Right atrium auricular region (tissue), 2 donors: ENCODE measurements around the gene PCSK2. TPM values are rescaled to one million over a fixed set of nuclear protein-coding genes. Genes with fewer than 3 reads are reported as not detected.

ENCODE experiments used
- DNase-seq: peaks from one replicate; pipeline ENCODE4 v3.0.0-alpha.2; 2019; ENCODE audit warnings: low spot score
- H3K27ac ChIP-seq, 2 donors: fragments of 200-600 bp; sonication (generic); 1 replicate in 1 of 2; 2 replicates in 1 of 2; pipeline ENCODE4 v1.5.1; 2016 to 2019
- H3K27me3 ChIP-seq, 2 donors: fragments of 200-600 bp; sonication (generic); one replicate each; pipeline versions ENCODE4 v1.5.1 to v1.6.0; 2017 to 2019
- H3K36me3 ChIP-seq: fragments of 200-600 bp; sonication (generic); one replicate; pipeline ENCODE4 v1.5.1; 2016
- H3K4me1 ChIP-seq, 2 donors: fragments of 200-600 bp; sonication (generic); one replicate each; pipeline versions ENCODE4 v1.5.1 to v1.6.0; 2017 to 2019
- H3K4me3 ChIP-seq, 2 donors: fragments of 200-600 bp; sonication (generic); 1 replicate in 1 of 2; 2 replicates in 1 of 2; pipeline ENCODE4 v1.5.1; 2017 to 2019; ENCODE audit warnings: mild to moderate bottlenecking in 1 of 2, moderate library complexity in 1 of 2
- H3K9me3 ChIP-seq, 2 donors: fragments of 200-600 bp; sonication (generic); one replicate each; pipeline ENCODE4 v1.5.1; 2019
- total RNA-seq, 2 donors: library from RNA; depleted of rRNA; stranded (reverse); fragments of >200 nt; gene quantifications; one replicate each; pipeline ENCODE4 v1.1.0, GENCODE V29; 2016
- TF ChIP-seq, protein P1 (sequence below), 2 donors: fragments of 200-600 bp; sonication (generic); IDR thresholded peaks; one replicate each; pipeline ENCODE4 v1.5.1; 2019; ENCODE audit warnings: antibody characterized with exemption in 2 of 2

PCSK2 gene, protein sequence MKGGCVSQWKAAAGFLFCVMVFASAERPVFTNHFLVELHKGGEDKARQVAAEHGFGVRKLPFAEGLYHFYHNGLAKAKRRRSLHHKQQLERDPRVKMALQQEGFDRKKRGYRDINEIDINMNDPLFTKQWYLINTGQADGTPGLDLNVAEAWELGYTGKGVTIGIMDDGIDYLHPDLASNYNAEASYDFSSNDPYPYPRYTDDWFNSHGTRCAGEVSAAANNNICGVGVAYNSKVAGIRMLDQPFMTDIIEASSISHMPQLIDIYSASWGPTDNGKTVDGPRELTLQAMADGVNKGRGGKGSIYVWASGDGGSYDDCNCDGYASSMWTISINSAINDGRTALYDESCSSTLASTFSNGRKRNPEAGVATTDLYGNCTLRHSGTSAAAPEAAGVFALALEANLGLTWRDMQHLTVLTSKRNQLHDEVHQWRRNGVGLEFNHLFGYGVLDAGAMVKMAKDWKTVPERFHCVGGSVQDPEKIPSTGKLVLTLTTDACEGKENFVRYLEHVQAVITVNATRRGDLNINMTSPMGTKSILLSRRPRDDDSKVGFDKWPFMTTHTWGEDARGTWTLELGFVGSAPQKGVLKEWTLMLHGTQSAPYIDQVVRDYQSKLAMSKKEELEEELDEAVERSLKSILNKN
- 1 to 10 TPM; 1.6 to 2.6 TPM for total RNA-seq

- Histone ChIP-seq H3K27ac (no peak within 1 kb of the TSS), H3K27me3 (peaks cover 12 to 21% of the 10 kb centered on the region in 2 donors), H3K4me1 (peaks cover 0 to 8% of the 10 kb centered on the region in 2 donors), H3K36me3 (no peaks in the 10 kb centered on the region), H3K9me3 (no peaks in the 10 kb centered on the region), H3K4me3 (peak within 1 kb of the TSS; percentile 9 to 39)
- TF ChIP-seq, protein P1, sequence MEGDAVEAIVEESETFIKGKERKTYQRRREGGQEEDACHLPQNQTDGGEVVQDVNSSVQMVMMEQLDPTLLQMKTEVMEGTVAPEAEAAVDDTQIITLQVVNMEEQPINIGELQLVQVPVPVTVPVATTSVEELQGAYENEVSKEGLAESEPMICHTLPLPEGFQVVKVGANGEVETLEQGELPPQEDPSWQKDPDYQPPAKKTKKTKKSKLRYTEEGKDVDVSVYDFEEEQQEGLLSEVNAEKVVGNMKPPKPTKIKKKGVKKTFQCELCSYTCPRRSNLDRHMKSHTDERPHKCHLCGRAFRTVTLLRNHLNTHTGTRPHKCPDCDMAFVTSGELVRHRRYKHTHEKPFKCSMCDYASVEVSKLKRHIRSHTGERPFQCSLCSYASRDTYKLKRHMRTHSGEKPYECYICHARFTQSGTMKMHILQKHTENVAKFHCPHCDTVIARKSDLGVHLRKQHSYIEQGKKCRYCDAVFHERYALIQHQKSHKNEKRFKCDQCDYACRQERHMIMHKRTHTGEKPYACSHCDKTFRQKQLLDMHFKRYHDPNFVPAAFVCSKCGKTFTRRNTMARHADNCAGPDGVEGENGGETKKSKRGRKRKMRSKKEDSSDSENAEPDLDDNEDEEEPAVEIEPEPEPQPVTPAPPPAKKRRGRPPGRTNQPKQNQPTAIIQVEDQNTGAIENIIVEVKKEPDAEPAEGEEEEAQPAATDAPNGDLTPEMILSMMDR (IDR thresholded peaks at IDR 0.05): no peak
- DNase-seq: no peak
Observed at GRCh38 chr20:17226410-17227218, at the start of gene PCSK2. Gene PCSK2, plus strand, starts transcription at chr20:17227040. Its CDS starts 266 bp downstream, at chr20:17227306.

DNA sequence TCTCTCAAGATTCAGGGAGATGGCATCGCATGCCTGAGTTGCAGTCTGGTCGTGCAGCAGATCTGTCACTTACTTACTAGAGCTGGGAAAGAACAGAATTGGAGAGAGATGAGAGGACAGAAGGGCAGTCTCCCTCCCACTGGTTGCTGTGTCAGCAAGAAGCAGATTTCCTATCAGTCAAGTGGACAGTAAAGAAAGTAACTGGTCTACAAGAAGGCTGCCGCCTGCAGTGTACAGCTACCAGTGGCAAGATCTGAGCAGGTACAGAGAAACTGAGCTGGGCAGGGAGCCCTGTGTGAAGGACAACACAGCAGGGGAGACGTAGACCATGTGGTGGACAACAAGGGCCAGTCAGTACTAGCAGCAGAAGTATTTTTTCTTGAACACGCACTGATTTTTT is 49.5 kb upstream of the PCSK2 start:
- TF ChIP-seq, protein P1 (IDR thresholded peaks at IDR 0.05): no peak
- Histone ChIP-seq H3K27ac (no peak overlapping the region), H3K9me3 (peaks cover 0 to 18% of the 10 kb centered on the region in 2 donors), H3K4me3 (no peak overlapping the region), H3K36me3 (no peaks in the 10 kb centered on the region), H3K4me1 (no peaks in the 10 kb centered on the region), H3K27me3 (no peaks in the 10 kb centered on the region)
- DNase-seq: no peak

DNA sequence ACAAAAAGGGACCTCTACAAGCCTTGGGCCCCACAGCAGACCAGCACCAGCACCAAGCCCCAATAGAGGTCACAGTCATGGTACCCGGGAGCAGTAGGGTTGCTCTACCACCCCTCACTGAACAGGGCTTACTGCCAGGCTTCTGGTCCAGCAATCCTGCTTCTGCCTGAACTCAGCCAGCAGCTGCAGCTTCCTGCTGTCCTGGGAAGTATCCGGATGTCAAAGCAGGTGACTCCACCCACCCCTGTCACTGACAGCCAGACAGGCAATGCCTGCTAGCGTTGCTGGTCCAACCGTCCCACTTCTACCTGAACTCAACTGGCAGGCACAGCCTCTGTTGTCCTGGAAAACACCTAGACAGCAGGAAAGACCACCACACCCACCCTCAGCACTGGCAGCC is 47.0 kb upstream of the PCSK2 start:
- H3K27me3 ChIP-seq: no peaks in the 10 kb centered on the region
- no peaks in the 10 kb centered on the region for H3K36me3 ChIP-seq
- TF ChIP-seq, protein P1 (IDR thresholded peaks at IDR 0.05): no peak
- no peaks in the 10 kb centered on the region for H3K4me1 ChIP-seq
- DNase-seq: no peak
- H3K9me3 ChIP-seq: peaks cover 0 to 30% of the 10 kb centered on the region in 2 donors
- no peak overlapping the region for H3K4me3 ChIP-seq
- no peak overlapping the region for H3K27ac ChIP-seq

DNA sequence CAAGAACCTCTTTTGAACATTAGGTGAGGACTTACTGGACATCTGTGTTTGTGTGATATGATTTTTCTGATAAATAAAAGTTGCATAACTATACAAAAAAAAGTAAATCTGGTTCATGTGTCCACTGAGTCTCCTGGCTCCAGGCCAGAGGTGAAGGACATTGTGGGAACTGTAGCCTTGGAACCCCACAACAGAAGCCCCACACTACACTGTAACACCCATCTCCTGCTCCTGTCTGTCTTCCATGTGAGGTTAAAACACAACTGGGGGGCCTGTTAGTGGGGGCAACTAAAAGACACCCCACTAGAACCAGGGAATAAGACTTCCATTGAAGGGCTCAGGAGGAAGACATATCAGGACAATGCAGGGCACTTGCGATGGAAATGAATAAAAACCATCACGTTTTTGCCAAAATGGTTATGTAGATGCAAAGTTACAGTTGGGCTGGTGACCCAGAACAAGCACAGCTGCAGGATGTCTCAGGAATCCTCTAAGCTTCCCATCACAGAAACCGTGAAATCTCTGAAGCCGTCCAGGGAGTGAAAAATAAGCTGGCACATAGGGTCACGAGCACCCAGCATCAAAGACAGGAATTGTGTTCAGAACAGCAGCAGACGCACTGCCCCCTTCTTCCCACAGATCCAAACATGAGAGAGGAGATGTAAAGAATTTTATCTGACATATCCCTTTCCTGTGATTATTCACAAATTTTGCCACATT is 36.7 kb upstream of the PCSK2 start:
- H3K27ac ChIP-seq: no peak overlapping the region
- H3K4me1 ChIP-seq: no peaks in the 10 kb centered on the region
- TF ChIP-seq, protein P1 (IDR thresholded peaks at IDR 0.05): no peak
- no peak for DNase-seq
- no peaks in the 10 kb centered on the region for H3K36me3 ChIP-seq
- H3K27me3 ChIP-seq: no peaks in the 10 kb centered on the region
- H3K9me3 ChIP-seq: peaks cover 0 to 4% of the 10 kb centered on the region in 2 donors
- no peak overlapping the region for H3K4me3 ChIP-seq

- Histone ChIP-seq H3K27me3 (no peaks in the 10 kb centered on the region), H3K4me1 (no peaks in the 10 kb centered on the region), H3K27ac (no peak overlapping the region), H3K4me3 (no peak overlapping the region), H3K9me3 (no peaks in the 10 kb centered on the region), H3K36me3 (no peaks in the 10 kb centered on the region)
- DNase-seq: no peak
- TF ChIP-seq, protein P1 (IDR thresholded peaks at IDR 0.05): no peak
Observed at GRCh38 chr20:17197041-17197440, 29.8 kb upstream of the PCSK2 start.
